Measurements from ENCODE around the gene MYO5C. TPM values are rescaled to one million over a fixed set of nuclear protein-coding genes. Genes with fewer than 3 reads are reported as not detected.

The MYO5C gene, protein sequence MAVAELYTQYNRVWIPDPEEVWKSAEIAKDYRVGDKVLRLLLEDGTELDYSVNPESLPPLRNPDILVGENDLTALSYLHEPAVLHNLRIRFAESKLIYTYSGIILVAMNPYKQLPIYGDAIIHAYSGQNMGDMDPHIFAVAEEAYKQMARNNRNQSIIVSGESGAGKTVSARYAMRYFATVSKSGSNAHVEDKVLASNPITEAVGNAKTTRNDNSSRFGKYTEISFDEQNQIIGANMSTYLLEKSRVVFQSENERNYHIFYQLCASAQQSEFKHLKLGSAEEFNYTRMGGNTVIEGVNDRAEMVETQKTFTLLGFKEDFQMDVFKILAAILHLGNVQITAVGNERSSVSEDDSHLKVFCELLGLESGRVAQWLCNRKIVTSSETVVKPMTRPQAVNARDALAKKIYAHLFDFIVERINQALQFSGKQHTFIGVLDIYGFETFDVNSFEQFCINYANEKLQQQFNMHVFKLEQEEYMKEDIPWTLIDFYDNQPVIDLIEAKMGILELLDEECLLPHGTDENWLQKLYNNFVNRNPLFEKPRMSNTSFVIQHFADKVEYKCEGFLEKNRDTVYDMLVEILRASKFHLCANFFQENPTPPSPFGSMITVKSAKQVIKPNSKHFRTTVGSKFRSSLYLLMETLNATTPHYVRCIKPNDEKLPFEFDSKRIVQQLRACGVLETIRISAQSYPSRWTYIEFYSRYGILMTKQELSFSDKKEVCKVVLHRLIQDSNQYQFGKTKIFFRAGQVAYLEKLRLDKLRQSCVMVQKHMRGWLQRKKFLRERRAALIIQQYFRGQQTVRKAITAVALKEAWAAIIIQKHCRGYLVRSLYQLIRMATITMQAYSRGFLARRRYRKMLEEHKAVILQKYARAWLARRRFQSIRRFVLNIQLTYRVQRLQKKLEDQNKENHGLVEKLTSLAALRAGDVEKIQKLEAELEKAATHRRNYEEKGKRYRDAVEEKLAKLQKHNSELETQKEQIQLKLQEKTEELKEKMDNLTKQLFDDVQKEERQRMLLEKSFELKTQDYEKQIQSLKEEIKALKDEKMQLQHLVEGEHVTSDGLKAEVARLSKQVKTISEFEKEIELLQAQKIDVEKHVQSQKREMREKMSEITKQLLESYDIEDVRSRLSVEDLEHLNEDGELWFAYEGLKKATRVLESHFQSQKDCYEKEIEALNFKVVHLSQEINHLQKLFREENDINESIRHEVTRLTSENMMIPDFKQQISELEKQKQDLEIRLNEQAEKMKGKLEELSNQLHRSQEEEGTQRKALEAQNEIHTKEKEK (N-terminal part only)
- total RNA-seq, result 10 to 100 TPM; 40.0 to 47.6 TPM
- 9.3 TPM for polyA plus RNA-seq (ENCODE audit: insufficient read depth, low read depth, low replicate concordance)
- long read RNA-seq, donor 1, result 0 reads
- long read RNA-seq, donor 2, result 0 reads

DNA sequence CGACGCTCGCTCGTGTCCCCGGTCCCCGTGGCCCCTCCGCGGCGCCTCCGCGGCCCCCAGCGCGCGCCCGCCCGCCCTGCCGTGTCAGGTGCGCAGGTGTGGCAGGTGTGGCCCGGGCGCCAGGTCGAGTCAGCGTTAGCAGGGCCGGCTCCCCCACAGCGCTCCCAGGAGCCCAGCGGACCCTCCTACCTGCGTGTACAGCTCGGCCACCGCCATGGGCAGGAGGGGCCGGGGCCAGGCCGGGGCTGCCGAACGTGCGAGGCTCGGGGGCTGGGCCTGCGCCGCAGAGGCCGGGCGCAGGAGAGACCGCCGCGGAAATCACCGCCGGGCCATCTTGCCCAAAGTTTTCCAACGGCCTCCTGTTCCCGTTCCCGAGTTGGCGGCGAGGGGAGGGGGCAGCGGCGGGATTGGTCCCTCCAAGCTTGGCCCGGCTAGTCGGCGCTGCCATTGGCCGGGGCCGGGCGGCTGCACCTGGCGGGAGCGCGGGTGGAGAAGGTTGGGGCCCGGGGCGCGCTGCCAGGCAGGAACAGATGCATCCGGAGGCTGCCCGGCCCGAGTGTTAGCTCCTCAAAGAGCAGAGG is at the start of gene MYO5C:
Gene MYO5C (minus strand): TSS at position 384 of the 581 bp plus-strand sequence. CDS start 168 bp downstream, at position 216.
- TF ChIP-seq, protein P1, sequence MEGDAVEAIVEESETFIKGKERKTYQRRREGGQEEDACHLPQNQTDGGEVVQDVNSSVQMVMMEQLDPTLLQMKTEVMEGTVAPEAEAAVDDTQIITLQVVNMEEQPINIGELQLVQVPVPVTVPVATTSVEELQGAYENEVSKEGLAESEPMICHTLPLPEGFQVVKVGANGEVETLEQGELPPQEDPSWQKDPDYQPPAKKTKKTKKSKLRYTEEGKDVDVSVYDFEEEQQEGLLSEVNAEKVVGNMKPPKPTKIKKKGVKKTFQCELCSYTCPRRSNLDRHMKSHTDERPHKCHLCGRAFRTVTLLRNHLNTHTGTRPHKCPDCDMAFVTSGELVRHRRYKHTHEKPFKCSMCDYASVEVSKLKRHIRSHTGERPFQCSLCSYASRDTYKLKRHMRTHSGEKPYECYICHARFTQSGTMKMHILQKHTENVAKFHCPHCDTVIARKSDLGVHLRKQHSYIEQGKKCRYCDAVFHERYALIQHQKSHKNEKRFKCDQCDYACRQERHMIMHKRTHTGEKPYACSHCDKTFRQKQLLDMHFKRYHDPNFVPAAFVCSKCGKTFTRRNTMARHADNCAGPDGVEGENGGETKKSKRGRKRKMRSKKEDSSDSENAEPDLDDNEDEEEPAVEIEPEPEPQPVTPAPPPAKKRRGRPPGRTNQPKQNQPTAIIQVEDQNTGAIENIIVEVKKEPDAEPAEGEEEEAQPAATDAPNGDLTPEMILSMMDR (IDR thresholded peaks at IDR 0.05), result no peak
- no peak for TF ChIP-seq POLR2A (IDR thresholded peaks at IDR 0.05)
- intact Hi-C loops (cut with DNase I; ENCODE audit: low total_unique reads), result no loop called here
- DNase-seq, result peak; percentile 85
- WGBS, 2 donors, result 0 to 2% methylated on average over 14 to 42 of the region's 65 CpGs
- H3K36me3 ChIP-seq (ENCODE audit: low read depth, missing control alignments), result no peaks in the 10 kb centered on the region
- H3K4me3 ChIP-seq, result peak within 1 kb of the TSS; percentile 62 to 67
- peaks cover 4% of the 10 kb centered on the region for H3K4me1 ChIP-seq
- no peaks in the 10 kb centered on the region for H3K9me3 ChIP-seq
- H3K27me3 ChIP-seq, result no peaks in the 10 kb centered on the region
- H3K27ac ChIP-seq, result peak within 1 kb of the TSS; percentile 68 to 86

DNA sequence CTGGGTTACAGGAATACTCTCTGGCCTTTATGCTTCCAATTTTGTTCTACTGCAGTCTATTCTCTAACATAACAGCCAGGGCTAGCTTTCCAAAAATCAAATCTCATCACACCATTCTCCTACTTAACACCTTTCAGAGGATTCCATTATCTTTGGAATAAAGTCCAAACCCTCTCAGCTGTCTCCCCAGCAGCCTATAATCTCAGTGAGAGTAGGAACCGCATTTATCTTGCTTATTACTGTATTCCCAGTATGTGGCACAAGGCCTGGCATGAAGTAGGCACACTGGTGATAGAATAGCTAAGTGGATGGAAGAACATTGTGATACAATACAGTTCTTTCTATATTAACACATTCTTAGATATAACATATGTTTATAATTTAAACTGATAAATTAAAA is 49.0 kb upstream of the MYO5C start:
- no peak overlapping the region for H3K4me3 ChIP-seq
- no peaks in the 10 kb centered on the region for H3K27me3 ChIP-seq
- intact Hi-C loops (cut with DNase I; ENCODE audit: low total_unique reads), result no loop called here
- no peaks in the 10 kb centered on the region for H3K9me3 ChIP-seq
- no peak for DNase-seq
- no peaks in the 10 kb centered on the region for H3K4me1 ChIP-seq
- no peak overlapping the region for H3K27ac ChIP-seq
- no peak for TF ChIP-seq POLR2A (IDR thresholded peaks at IDR 0.05)
- TF ChIP-seq, protein P1 (IDR thresholded peaks at IDR 0.05), result no peak
- 95 to 97% methylated on average over 1 of the region's 1 CpG for WGBS, 2 donors
- no peaks in the 10 kb centered on the region for H3K36me3 ChIP-seq (ENCODE audit: low read depth, missing control alignments)

DNA sequence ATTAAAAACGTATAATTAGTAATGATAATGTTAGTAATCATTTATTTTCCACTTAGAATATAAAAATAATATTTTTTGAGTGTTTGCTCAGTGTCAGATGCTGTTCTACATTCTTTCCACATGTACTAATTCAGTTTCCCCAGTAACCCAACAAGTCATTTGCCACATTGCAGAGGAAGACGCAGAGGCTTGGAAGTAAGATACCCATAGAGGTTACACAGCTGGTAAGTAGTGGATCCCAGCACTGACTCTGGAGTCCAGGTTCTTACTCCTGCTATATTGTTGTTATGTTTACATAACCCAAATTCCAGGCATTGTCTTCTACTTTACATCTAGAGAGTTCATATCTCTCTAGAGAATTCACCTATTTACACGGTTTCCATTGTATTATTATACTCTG is 48.2 kb upstream of the MYO5C start:
- DNase-seq, result no peak
- Histone ChIP-seq H3K4me3 (no peak overlapping the region), H3K36me3 (ENCODE audit: low read depth, missing control alignments) (no peaks in the 10 kb centered on the region), H3K4me1 (no peaks in the 10 kb centered on the region), H3K9me3 (no peaks in the 10 kb centered on the region), H3K27ac (no peak overlapping the region), H3K27me3 (no peaks in the 10 kb centered on the region)
- 86 to 90% methylated on average over 3 of the region's 3 CpGs for WGBS, 2 donors
- no peak for TF ChIP-seq POLR2A (IDR thresholded peaks at IDR 0.05)
- TF ChIP-seq, protein P1 (IDR thresholded peaks at IDR 0.05), result no peak
- intact Hi-C loops (cut with DNase I; ENCODE audit: low total_unique reads), result no loop called here

DNA sequence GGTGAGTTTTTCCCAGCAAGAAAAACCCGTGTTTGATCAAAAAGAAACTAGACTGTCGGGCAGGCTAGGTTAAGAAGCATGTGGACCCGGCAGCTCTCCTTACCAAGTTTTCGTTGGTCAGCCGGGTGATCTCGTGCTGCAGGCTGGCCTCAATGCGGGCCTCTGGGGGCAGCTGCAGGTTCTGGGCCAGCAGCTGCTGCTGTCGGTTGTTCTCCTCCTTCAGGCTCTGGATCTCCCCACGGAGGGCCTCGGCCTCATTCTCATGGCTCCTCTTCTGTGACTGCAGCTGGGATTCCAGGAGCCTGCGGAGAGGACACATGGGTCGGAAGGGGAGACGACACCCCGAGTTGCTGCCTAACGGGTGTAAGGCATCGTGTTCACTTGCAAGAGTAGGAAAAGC is 44.5 kb upstream of the MYO5C start:
- H3K4me1 ChIP-seq, result no peaks in the 10 kb centered on the region
- intact Hi-C loops (cut with DNase I; ENCODE audit: low total_unique reads), result no loop called here
- H3K9me3 ChIP-seq, result no peaks in the 10 kb centered on the region
- no peaks in the 10 kb centered on the region for H3K27me3 ChIP-seq
- H3K27ac ChIP-seq, result no peak overlapping the region
- no peaks in the 10 kb centered on the region for H3K36me3 ChIP-seq (ENCODE audit: low read depth, missing control alignments)
- no peak overlapping the region for H3K4me3 ChIP-seq
- DNase-seq, result no peak
- TF ChIP-seq POLR2A (IDR thresholded peaks at IDR 0.05), result no peak
- TF ChIP-seq, protein P1 (IDR thresholded peaks at IDR 0.05), result no peak
- 90 to 91% methylated on average over 16 of the region's 16 CpGs for WGBS, 2 donors

Measured in testis (tissue), 5 donors.